PFSK-1 (cell line): ENCODE results near the gene GOLGA6L10.

Experiments
- POLR2AphosphoS5 ChIP-seq: IDR thresholded peaks from 2 replicates; pipeline ENCODE4 v1.6.1; 2012; ENCODE audit warnings: low read depth, mild to moderate bottlenecking, control low read depth, low read length, moderate library complexity
- TAF1 ChIP-seq: IDR thresholded peaks from 2 replicates; pipeline ENCODE4 v1.6.1; 2012; ENCODE audit warnings: low read length, control low read depth, borderline replicate concordance; ENCODE audit not compliant: insufficient read depth

DNA sequence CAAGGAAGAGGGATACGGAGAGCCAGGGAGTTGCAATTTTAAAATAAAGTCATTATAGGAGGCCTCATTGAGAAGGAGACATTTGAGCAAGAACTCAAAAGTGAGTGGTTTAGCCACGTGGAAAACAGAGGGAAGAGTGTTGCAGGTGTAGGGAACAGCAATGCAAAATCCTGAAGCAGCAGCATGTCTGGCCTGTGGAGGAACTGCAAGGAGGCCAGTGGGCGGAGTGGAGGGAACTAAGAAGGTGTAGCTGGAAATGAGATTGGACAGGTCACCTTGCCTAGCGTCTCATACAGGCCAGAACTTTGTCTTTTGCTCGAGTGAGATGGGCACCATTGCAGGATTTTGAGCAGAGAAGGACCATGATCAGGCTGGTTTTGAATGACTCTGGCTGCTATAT lies 51.7 kb downstream of the GOLGA6L10 start:
- TF ChIP-seq TAF1 = no peak
- TF ChIP-seq POLR2AphosphoS5 = no peak
